ENCODE measurements around the gene PRKCQ. TPM values are rescaled to one million over a fixed set of nuclear protein-coding genes. Genes with fewer than 3 reads are reported as not detected.
"Not testable (repeated sequence)": the region's sequence is repeated elsewhere in the genome, so short reads cannot be mapped to it uniquely, and the experiment has no call there.

PRKCQ gene
- polyA plus RNA-seq, 2 donors = 0.62 to 0.69 TPM

GRCh38 chr10:6383096-6383812 lies 196.8 kb downstream of the PRKCQ start:
- Histone ChIP-seq H3K36me3 (ENCODE audit: control insufficient read depth in 2 of 2, insufficient read depth in 2 of 2, low read length in 1 of 2) (no peaks in the 10 kb centered on the region), H3K4me3 (ENCODE audit: low read depth in 1 of 2, low read length in 2 of 2) (no peak overlapping the region), H3K4me1 (ENCODE audit: control insufficient read depth in 2 of 2, insufficient read depth in 2 of 2, low read length in 1 of 2) (no peaks in the 10 kb centered on the region), H3K27ac (ENCODE audit: low read depth in 2 of 2, low read length in 1 of 2) (no peak overlapping the region), H3K27me3 (ENCODE audit: control insufficient read depth in 1 of 2, insufficient read depth in 2 of 2, low read length in 2 of 2) (no peaks in the 10 kb centered on the region), H3K9me3 (ENCODE audit: control insufficient read depth in 2 of 2, insufficient read depth in 1 of 2, low read depth in 1 of 2, low read length in 1 of 2) (peaks cover 3% of the 10 kb centered on the region in 2 donors)
- 60 to 66% methylated on average over 8 of the region's 8 CpGs for WGBS, 2 donors

DNA sequence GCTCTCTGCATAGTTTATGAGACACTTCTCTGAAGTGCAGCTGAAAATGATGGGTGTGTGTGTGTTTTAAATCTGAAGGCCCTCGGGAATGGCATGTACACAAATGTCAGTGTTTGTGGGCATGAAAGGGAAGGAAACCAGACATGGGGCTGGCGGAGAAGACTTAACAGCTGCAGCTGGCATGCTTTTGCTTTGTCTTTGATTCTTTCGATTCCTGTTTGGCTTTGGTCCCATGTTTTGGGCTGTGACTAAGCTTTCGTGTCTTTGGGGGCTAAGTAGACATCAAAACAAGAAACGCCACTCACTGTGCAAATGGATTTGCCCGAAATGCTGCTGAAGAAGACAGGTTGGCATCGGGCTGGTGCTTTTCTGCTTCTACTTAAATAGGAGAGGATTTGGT lies 198.0 kb downstream of the PRKCQ start:
- no peaks in the 10 kb centered on the region for H3K36me3 ChIP-seq (ENCODE audit: control insufficient read depth in 2 of 2, insufficient read depth in 2 of 2, low read length in 1 of 2)
- peaks cover 3% of the 10 kb centered on the region in 2 donors for H3K9me3 ChIP-seq (ENCODE audit: control insufficient read depth in 2 of 2, insufficient read depth in 1 of 2, low read depth in 1 of 2, low read length in 1 of 2)
- 11 to 23% methylated on average over 7 of the region's 7 CpGs for WGBS, 2 donors
- no peaks in the 10 kb centered on the region for H3K27me3 ChIP-seq (ENCODE audit: control insufficient read depth in 1 of 2, insufficient read depth in 2 of 2, low read length in 2 of 2)
- H3K4me1 ChIP-seq (ENCODE audit: control insufficient read depth in 2 of 2, insufficient read depth in 2 of 2, low read length in 1 of 2) = no peaks in the 10 kb centered on the region
- no peak overlapping the region for H3K4me3 ChIP-seq (ENCODE audit: low read depth in 1 of 2, low read length in 2 of 2)
- no peak overlapping the region for H3K27ac ChIP-seq (ENCODE audit: low read depth in 2 of 2, low read length in 1 of 2)

DNA sequence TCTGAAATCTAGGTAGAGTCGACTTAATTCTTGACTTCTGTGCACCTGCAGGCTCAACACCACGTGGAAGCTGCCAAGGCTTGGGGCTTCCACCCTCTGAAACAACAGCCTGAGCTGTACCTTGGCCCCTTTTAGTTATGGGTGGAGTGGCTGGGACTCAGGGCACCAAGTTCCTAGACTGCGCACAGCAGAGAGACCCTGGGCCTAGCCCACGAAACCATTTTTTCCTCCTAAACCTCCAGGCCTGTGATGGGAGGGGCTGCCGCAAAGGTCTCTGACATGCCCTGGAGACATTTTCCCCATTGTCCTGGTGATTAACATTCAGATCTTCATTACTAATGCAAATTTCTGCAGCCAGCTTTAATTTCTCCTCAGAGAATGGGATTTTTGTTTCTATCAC lies 199.6 kb downstream of the PRKCQ start:
- H3K27ac ChIP-seq (ENCODE audit: low read depth in 2 of 2, low read length in 1 of 2); H3K36me3 ChIP-seq (ENCODE audit: control insufficient read depth in 2 of 2, insufficient read depth in 2 of 2, low read length in 1 of 2); H3K27me3 ChIP-seq (ENCODE audit: control insufficient read depth in 1 of 2, insufficient read depth in 2 of 2, low read length in 2 of 2); H3K4me3 ChIP-seq (ENCODE audit: low read depth in 1 of 2, low read length in 2 of 2); H3K9me3 ChIP-seq (ENCODE audit: control insufficient read depth in 2 of 2, insufficient read depth in 1 of 2, low read depth in 1 of 2, low read length in 1 of 2); H3K4me1 ChIP-seq (ENCODE audit: control insufficient read depth in 2 of 2, insufficient read depth in 2 of 2, low read length in 1 of 2): not testable (repeated sequence)
- 90% methylated on average over 5 of the region's 5 CpGs for WGBS, 2 donors

GRCh38 chr10:6379015-6379776 lies 200.9 kb downstream of the PRKCQ start:
- Histone ChIP-seq H3K9me3 (ENCODE audit: control insufficient read depth in 2 of 2, insufficient read depth in 1 of 2, low read depth in 1 of 2, low read length in 1 of 2) (peaks cover 3% of the 10 kb centered on the region in 2 donors), H3K4me1 (ENCODE audit: control insufficient read depth in 2 of 2, insufficient read depth in 2 of 2, low read length in 1 of 2) (no peaks in the 10 kb centered on the region), H3K27me3 (ENCODE audit: control insufficient read depth in 1 of 2, insufficient read depth in 2 of 2, low read length in 2 of 2) (no peaks in the 10 kb centered on the region), H3K36me3 (ENCODE audit: control insufficient read depth in 2 of 2, insufficient read depth in 2 of 2, low read length in 1 of 2) (no peaks in the 10 kb centered on the region), H3K4me3 (ENCODE audit: low read depth in 1 of 2, low read length in 2 of 2) (no peak overlapping the region), H3K27ac (ENCODE audit: low read depth in 2 of 2, low read length in 1 of 2) (no peak overlapping the region)
- 86 to 93% methylated on average over 1 of the region's 1 CpG for WGBS, 2 donors
